ENCODE data around the gene CDC26. TPM values are rescaled to one million over a fixed set of nuclear protein-coding genes. Genes with fewer than 3 reads are reported as not detected.
A peak's percentile ranks its signal among the peaks of the same experiment; 100 is the strongest.
"Not testable (repeated sequence)": the region's sequence is repeated elsewhere in the genome, so short reads cannot be mapped to it uniquely, and the experiment has no call there.

The CDC26 gene
- total RNA-seq, 1 donor from 2014 or later, result 32.1 TPM

DNA sequence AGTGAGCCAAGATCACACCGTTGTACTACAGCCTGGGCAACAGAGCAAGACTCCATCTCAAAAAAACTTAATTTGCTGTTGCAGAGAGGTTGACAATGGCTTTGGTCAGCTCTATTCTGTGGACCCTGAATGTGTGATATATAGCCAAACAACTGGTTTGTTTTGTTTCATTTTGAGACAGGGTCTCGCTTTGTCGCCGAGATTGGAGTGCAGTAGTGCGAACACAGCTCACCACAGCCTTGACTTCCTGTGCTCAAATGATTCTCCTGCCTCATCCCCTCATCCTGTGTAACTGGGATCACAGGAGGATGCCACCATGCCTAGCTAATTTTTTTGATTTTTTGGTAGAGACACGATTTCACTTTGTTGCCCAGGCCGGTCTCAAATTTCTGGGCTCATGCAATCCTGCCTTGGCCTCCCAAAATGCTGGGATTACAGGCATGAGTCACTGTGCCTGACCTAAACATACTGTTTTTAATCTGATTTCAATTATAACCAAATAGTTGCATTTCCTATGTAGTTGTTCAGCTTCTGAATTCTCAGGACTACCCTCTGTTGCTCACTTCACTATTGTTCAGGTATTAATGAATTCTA, 18.0 kb upstream of the CDC26 start:
- DNase-seq, result no peak

DNA sequence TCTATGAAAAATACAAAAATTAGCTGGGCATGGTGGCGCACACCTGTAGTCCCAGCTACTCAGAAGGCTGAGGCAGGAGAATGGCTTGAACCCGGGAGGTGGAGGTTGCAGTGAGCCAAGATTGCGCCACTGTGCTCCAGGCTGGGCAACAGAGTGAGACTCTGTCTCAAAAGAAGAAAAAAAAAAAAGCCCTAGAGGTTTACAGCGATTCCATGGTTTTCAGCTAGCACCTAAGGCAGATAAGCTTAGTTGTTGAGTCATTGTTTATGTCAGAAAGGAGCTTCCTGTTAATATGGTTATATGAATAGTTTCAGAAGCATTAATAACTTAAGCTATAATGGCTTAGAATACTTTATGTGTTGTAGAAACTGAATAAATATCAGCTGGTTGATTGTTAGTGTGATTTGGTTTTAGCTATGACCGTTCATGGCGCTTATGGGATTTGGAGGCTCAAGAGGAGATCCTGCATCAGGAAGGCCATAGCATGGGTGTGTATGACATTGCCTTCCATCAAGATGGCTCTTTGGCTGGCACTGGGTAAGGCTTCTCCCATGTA, 14.8 kb upstream of the CDC26 start:
- DNase-seq, result no peak

DNA sequence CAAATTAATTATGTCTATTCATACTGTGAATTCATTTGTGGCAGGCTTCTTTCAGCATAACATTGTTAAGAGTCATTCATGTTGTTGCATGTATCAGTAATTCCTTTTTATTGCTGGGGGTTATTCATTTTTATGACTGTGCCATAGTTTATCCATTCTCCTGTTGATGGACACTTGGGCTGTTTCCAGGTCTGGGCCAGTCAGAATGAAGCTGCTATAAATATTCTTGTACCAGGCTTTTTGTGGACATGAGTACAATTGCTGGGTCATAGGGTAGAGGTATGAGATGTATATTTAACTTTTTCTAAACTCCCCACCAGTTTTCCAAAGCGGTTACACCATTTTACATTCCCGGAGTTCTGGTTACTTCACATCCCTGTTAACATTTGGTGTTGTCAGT, 13.7 kb upstream of the CDC26 start:
- DNase-seq, result no peak

DNA sequence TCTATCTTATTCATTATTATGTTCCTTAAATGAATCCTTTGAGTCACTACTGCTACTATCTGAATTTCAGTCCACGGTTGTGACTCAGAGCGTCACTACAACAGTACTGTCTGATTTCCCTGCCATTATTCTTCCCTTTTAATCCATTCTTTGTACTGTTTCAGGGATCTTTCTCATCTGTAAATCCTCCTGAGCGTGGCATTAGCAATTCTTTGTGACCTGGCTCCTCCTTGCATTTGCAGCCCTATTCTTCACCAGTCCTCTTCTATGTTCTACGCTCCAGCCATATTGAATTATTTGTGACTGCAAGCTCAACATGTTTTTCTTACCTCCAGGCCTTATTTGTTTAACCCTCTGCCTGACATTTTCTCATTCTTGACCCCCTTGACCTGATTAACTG, 6.0 kb upstream of the CDC26 start:
- DNase-seq, result no peak

DNA sequence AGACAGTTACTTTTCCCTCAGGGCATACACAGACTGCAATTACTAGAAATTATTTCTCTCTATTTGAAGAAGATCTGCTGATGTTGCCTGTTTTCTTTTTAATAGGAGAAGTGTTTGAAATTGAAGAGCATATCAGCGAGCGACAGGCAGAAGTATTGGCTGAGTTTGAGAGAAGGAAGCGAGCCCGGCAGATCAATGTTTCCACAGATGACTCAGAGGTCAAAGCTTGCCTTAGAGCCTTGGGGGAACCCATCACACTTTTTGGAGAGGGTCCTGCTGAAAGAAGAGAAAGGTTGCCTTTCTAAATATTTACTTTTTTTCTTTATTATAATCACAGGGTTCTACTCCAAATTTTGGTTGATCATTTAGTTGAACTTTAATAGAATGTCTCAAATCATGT, 3.5 kb upstream of the CDC26 start:
- no peak for DNase-seq

DNA sequence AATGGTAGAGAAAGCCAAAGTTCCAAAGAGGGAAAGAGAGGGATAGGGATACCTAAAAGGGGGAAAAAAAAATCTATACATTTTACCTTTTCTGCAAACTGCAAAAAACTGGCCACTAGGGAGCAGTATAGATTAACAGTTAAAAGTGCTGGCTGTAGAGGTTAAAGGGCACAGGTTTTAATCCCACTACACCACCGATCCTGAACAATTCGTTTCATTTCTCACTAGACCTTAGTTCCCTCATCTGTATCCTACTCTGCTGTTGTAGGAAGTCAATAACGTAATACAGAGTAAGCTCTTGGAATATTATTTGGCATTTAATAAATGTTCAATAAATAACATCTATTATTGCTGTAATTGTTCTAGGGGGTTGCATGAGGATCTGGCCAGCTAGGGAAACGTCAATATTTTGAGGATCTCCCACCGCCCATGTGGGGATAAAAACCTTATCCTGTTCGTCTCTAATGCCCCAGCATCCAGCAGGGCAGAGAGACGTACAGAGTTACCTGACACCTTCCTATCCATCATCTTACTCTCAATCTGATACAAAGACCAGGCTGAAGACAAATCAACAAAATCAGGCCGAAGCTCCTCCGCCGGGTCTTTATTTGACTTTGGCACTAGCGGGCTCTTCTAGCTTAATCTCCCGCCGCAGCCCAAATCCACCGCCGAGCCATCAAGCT, 757 bp downstream of the CDC26 start:
- DNase-seq, result peak; percentile 83

DNA sequence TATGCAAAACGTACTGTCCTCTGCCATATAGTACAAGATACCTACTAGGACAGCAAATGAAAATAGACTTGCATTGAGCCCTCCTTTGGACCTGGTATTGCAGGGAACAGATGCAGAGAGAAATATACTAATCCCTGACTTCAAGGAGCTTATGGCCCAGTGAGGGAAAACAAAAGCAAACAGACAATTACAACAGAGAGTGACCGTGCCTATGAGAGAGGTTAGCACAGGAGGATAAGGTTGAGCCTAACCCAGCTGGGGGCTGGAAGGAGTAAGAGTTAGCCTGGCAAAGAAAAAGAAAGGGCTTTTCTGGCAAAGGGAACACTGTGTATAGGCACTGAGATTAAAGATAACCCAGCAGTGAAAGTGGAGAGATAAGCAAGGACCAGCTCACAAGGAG, 5.5 kb downstream of the CDC26 start:
- DNase-seq, result no peak

DNA sequence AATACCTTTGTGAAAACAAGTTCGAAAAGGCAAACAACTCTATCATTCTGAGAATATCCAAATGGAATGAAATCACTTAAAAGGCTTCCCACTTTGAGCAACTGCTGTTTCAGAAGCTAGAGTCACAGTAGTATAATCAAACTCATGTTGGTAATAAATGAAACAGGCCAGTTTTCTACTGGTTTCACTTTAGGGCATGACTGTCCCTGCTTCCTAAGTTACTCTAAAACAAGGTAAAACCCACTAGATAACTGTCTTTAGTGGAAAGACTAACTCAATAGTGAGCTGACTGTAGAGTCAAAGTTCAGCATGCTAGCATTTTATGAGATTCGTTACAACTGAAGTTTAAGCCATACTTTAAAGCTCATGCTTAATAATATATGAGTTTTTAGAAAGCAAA, 6.0 kb downstream of the CDC26 start:
- DNase-seq, result no peak

DNA sequence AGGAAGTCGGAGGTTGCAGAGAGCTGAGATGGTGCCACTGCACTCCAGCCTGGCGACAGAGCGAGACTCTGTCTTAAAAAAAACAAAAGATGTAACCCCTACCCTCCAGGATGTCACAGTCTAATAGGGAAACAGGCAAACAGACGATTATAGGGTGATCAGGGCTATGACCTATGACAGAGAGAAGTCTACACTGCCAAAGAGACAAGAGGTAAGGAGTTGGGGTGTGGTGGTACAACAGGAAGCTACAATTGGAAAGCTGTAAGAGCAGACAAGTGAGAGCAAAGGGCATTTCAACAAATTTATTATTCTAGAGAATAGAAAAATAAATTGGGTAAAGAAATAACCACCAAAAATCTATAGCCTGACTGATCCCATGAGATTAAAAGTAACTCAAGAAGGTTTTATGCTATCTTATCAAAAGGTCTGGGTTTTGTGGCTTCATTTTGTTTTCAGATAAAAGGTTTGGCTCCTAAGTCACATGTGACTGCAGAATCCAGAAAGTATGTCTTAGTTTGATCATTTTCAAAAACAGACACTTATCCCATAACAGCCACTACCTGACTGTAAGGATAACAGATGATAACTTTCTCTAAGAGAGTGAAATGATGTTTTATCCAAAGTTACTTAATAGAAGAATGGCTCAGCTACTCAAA, 7.3 kb downstream of the CDC26 start:
- DNase-seq, result no peak

DNA sequence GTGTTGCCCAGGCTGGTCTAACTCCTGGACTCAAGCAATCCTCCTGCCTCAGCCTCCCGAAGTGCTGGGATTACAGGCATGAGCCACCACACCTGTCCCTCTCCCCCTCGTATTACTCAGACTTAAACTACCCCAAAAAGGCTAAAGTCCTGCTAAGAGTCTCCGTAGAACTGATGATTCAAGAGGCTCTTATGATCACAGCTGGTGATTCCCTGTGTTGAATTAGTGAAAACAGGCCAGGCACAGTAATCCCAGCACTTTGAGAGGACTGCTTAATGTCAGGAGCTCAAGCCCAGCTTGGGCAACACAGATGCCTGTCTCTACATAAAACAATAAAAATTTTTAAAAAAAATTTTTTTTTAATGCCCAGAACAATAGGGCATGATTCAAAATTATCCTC, 9.2 kb downstream of the CDC26 start:
- DNase-seq, result no peak

DNA sequence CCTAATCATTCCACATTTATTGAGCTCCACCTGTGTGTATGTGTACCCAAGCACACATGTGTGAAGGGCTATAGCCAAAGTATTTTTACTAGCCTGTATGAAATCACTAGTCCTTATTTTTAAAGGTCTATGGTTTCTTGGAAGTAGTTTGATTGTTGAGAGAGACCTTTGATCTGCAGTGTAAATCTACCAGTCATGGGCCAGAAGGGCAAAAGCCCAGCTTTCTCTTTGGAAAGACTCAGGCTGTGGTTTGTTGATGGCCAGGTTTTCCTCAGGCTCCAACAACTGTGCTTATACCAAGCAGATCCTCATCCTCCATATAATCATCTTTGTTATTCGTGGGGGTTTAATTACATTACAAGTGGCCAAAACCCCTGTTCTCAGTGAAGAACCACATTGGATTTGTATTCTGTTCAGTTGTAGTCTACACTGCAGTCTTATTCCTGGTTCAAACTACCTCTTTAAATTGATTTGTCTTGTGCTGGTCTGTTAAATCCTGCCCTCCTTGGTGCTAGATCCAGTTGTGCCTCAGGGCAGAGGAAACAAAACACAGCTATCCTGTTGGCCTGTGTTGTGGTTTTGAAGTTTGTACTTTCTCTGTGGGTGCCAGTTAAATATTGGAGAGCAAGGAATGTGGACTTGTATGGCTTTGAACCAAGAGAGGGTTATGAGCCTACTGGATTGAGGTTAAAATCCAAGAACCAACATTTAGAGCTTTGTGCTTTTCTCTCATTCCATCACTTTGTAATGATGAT, 13.3 kb downstream of the CDC26 start:
- no peak for DNase-seq

DNA sequence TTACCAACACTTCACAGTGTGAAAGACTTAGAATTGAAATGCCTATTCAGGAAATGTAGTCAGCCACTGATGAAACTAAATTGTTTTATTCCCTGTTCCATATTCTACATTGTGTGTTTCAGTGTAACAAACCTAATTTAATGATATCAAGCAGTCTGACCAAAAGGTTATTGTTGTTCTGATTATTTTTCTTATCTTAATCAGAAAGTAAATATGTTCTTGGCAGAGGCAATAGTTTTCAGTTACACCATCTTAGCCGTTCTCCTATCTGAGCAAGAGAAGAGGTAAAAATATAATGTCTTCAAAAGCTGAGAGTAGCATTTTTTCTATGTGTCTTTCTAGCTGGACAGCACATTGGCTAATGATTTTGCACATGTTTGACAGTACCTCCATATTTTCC, 17.1 kb downstream of the CDC26 start:
- no peak for DNase-seq

DNA sequence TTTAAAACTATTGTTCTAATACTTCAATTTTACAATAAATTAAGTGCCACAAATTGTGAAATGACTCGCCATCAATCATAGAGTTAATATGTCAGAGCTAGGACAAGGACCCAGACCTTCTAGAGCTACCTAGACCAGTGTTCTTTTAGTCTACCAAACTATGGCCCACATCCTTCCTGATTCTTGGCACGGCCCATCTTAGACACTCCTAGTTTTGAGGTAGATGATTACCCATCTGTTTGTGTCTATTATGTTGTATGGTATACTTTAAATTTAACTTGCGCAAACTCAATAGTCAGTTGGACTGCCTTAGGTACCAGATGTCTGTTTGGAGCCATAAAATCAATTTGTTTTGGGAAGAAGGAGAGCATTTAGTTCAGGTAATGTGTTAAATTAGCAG, 17.5 kb downstream of the CDC26 start:
- DNase-seq, result no peak

DNA sequence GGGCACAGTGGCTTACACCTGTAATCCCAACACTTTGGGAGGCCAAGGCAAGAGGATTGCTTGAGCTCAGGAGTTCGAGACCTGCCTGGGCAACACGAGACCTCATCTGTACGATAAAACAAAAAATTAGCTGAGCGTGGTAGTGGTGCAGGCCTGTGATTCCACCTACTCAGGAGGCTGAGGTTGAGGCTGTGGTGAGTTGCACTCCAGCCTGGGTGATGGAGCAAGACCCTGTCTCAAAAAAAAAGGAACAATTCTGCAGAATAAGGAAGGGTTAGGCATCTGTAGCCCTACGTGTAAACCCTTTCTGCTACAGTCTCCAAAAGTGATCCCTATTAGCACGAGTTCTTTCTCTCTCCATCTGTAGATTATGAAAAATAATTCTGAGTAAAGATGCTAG, 19.9 kb downstream of the CDC26 start:
- DNase-seq, result no peak

DNA sequence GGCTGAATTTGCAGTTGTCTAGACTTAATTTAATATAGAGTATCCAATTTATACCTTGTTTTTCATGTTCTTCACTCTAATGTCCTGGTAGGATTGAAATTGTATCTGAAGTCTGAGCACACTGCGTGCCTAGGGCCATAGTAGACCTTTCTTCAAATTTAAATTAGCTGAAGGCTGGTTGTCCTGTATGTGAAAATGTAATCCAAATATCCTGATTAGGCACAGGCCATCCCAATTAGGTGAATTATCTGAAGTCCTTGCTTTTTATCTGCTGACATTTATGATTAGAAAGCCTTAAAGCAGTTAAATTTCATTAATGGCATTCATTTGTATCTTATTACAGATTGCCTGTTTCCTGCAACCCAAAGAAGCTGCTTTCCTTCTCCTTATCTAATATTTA, 20.4 kb downstream of the CDC26 start:
- DNase-seq, result no peak

DNA sequence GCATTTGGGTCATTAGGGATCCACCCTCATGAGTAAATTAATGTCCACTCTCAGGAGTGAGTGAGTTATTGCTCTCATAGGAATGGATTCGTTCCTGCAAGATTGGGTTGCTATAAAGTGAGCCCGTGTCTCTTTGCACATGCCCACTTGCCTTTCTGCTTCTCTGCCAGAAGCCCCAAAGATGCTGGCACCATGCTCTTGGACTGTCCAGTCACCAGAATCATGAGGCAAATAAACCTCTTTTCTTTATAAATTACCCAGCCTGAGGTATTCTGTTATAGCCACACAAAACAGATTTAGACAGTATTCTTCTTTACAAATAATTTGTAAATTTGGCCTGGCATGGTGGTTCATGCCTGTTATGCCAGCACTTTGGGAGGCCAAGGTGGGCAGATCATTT, 24.6 kb downstream of the CDC26 start:
- DNase-seq, result no peak

DNA sequence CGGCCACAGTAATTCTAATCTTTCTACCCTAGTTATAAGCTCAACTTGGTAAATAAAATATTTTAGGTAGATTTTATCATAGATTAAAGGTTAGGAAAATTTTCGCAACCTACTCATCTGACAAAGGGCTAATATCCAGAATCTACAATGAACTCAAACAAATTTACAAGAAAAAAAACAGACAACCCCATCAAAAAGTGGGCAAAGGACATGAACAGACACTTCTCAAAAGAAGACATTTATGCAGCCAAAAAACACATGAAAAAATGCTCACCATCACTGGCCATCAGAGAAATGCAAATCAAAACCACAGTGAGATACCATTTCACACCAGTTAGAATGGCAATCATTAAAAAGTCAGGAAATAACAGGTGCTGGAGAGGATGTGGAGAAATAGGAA, 25.7 kb downstream of the CDC26 start:
- not testable (repeated sequence) for DNase-seq

DNA sequence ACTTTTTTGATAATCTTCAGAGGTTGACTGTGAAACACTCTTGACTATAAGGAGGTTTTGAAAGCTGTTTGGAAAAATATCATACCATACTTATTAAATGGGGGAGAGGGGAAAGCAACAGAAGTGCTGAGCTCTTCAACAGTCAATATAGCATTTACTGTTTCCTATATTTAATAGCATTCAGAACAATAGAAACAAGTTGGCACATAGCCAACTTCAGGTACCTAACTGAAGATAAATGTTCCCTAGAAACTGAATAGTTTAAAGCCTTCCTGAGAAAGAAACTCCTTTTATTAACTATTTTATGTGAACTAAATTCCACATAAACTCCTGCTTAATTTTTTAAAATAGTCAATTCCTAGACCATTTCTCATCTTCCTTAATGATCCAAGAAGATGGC, 27.7 kb downstream of the CDC26 start:
- DNase-seq, result no peak

DNA sequence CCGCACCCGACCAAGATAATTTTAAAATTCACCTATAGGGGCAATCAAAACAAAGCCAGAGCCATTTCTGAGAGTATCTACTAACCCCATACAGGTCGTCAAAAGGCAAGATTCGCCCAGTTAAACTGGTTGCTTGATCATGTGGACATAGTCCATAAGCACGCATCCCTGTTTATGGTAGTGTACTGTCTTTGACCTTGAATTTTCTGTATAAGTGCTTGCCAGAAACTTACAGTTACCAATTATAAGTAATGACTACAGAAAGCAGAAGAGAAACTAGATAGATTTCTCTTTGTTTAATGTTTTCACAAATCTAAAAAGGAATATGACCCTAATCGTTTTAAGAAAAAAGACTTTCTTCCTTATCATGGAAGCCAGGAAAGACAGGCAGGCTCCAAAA, 28.4 kb downstream of the CDC26 start:
- DNase-seq, result no peak

DNA sequence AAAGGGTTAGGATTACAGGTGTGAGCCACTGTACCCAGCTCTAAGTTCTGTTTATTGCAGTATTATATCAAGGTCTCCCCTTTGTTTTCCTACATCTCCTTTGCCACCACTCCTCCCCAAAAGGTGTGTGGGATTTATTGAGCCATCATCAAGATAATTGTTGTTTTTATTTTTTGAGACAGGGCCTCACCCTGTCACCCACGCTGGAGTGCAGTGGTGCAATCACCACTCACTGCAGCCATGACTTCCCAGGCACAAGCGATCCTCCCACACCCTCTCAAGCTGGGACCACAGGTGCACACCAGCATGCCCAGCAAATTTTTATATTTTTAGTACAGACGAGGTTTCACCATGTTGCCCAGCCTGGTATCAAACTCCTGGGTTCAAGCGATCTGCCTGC, 29.5 kb downstream of the CDC26 start:
- no peak for DNase-seq

DNA sequence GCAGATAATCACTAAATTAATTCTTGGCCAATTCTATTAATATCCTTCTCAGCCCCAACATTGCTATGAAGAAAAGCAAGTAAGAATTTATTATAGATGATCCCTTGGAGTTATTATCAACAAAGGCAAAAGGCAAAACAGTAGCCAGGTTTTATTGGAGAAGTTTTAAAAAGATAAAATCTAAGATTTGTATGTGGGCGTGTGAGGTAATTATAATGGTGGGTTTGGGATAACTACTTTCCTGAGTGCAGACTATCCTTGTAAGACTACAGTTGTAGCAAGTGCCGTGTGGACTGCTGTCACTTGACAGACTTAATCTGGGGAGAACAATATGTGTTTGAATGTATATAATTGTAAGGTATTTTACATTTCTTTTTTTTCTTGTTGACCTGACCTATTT, 30.8 kb downstream of the CDC26 start:
- DNase-seq, result no peak

DNA sequence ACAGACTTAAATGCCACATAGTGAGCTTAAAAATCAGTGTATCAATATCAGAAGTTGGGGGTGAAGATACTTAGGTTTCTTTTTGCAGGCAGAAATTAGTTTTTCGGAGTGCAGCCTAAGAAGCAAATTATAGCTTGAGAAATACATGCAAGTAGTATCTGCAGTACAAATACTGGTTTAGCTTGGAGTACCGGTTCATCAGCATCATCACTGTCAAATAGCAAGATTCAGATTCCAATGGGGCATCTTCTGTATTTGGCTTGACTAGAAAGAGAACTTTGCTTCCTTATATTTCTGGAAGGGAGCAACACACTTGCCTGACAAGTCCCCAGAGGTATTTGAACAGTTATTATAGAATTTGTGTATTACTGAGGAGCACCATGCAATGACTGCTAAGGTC, 34.2 kb downstream of the CDC26 start:
- no peak for DNase-seq

DNA sequence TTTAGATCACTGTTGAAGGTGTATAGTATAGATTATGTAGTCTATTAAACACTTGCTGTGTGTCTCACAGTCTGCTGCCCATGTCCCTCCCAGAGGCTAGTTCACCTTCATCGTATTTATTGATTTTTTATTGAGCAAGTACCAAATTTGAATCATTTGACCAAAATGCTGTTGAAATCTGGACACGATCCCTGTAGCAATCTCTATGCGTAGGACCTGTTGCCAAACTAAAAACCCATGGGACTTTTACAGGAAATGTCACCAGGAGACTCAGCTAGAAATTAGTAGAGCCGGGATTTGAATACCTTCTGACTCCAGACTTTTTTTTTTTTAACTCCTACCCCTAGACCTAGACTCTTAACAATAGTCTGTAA, 36.5 kb downstream of the CDC26 start:
- DNase-seq, result no peak

Data from tongue (tissue), 2 donors.